ENCODE results near the gene ST3GAL3. TPM values are rescaled to one million over a fixed set of nuclear protein-coding genes. Genes with fewer than 3 reads are reported as not detected.

Gene ST3GAL3
- total and polyA plus RNA-seq, 10 of the 15 experiments (the other 5 are each of a cell fraction or from before 2014, with no cell fraction given) = 1.2 to 19.3 (median 11.0) TPM

- ChIA-PET CTCF (interaction anchor here (2.8 kb wide), 1 partner anchor 75 kb away, joined by 8 read pairs; no protein-coding TSS in a partner anchor), POLR2A (no interaction called here), RAD21 (ENCODE audit: unreplicated experiment) (no interaction called here), SMC1A (ENCODE audit: uncharacterized antibody, unreplicated experiment) (no interaction called here)
- in situ Hi-C loops (cut with MboI) = no loop called here
- Histone ChIP-seq H3K79me2 (ENCODE audit: control insufficient read depth, insufficient read depth, low read length) (no peaks in the 10 kb centered on the region), H3K9me3 (replicated peaks; ENCODE audit: control insufficient read depth, insufficient read depth, low read length) (no peaks in the 10 kb centered on the region), H3K4me2 (ENCODE audit: control insufficient read depth, insufficient read depth) (no peak overlapping the region), H3K27ac (ENCODE audit: control insufficient read depth, insufficient read depth) (no peak overlapping the region), H4K20me1 (ENCODE audit: control insufficient read depth, insufficient read depth) (no peaks in the 10 kb centered on the region), H2AFZ (ENCODE audit: control insufficient read depth, low read depth, low read length) (no peak overlapping the region), H3K4me3 (no peak overlapping the region), H3K9ac (ENCODE audit: control insufficient read depth, insufficient read depth, low read length) (no peak overlapping the region), H3K36me3 (ENCODE audit: control insufficient read depth in 2 of 2, insufficient read depth in 2 of 2, low read length in 1 of 2) (peaks cover 52 to 70% of the 10 kb centered on the region in 2 experiments), H3K4me1 (ENCODE audit: control insufficient read depth, insufficient read depth, low read length) (no peaks in the 10 kb centered on the region), H3K27me3 (replicated peaks in 1 of 2; ENCODE audit: control insufficient read depth in 2 of 2, insufficient read depth in 2 of 2, low read length in 1 of 2) (no peaks in the 10 kb centered on the region)
- DNase-seq (ENCODE audit: low read depth, low spot score) = no peak
- BruUV-seq (replicated peaks) = no TSS peak
- TF ChIP-seq TAF1 (IDR thresholded peaks at IDR 0.05; ENCODE audit: borderline replicate concordance, low read depth, low read length) (no peak), SIN3A (IDR thresholded peaks at IDR 0.05; ENCODE audit: low read depth, low read length) (no peak), ZBTB33 (IDR thresholded peaks at IDR 0.05) (no peak), MYC (IDR thresholded peaks at IDR 0.05; ENCODE audit: insufficient read depth, insufficient read length, insufficient replicate concordance, low read length, severe bottlenecking) (no peak), LARP7 (IDR thresholded peaks at IDR 0.05) (no peak), IKZF1 (conservative IDR thresholded peaks at IDR 0.05) (no peak), CEBPB (IDR thresholded peaks at IDR 0.05; ENCODE audit: borderline replicate concordance in 1 of 2, low read depth in 2 of 2, low read length in 2 of 2) (no peak), STAT3 (IDR thresholded peaks at IDR 0.05; ENCODE audit: low read depth, low read length) (no peak), WRNIP1 (IDR thresholded peaks at IDR 0.05; ENCODE audit: borderline replicate concordance, low read depth, low read length) (no peak), CREM (IDR thresholded peaks at IDR 0.05; ENCODE audit: low read depth) (no peak), YY1 (IDR thresholded peaks at IDR 0.05; ENCODE audit: low read depth, low read length) (no peak), MXI1 (IDR thresholded peaks at IDR 0.05; ENCODE audit: low read depth, low read length) (no peak), ZNF687 (IDR thresholded peaks at IDR 0.05) (no peak), NR2C2 (IDR thresholded peaks at IDR 0.05; ENCODE audit: borderline replicate concordance, control insufficient read depth, insufficient read length, low read depth) (no peak), USF2 (IDR thresholded peaks at IDR 0.05; ENCODE audit: borderline replicate concordance, low read depth, low read length) (no peak), NFYB (IDR thresholded peaks at IDR 0.05; ENCODE audit: insufficient read depth, low read depth, low read length) (no peak)
- WGBS (ENCODE audit: insufficient coverage, insufficient replicate concordance, low lambda C conversion rate, missing lambda C conversion rate) = 98% methylated on average over 2 of the region's 2 CpGs
- no peak for FAIRE-seq
- intact Hi-C loops (cut with micrococcal nuclease; ENCODE audit: unreplicated experiment) = no loop called here
- no peak for ATAC-seq
Measured at GRCh38 chr1:43689289-43689688, 18.0 kb upstream of the ST3GAL3 start.

Measured in GM12878 (cell line).